K562 (cell line): Measurements from ENCODE around the gene PRKAG1. TPM values are rescaled to one million over a fixed set of nuclear protein-coding genes. Genes with fewer than 3 reads are reported as not detected.

Source experiments
- ATAC-seq: fragments of 200-7000 bp; cut with Tn5 transposase; 3 replicates; pipeline ENCODE4 v1.9.1; 2020; ENCODE audit warnings: moderate library complexity
- BruUV-seq: library from RNA; stranded (reverse); fragments of 400-500 nt; replicated peaks from 2 replicates; lab custom pipeline; 2021; lab: Mats Ljungman, UMichigan
- CTCF ChIA-PET: fragments of 300-600 bp; formaldehyde crosslinking; extraction: SDS; loops from one replicate; lab custom pipeline; 2021; ENCODE audit warnings: low intra/inter-chr PET ratio; lab: Yijun Ruan, JAX
- POLR2A ChIA-PET: fragments of 300-600, 350-650 bp; sonication (Branson Sonifier 250); formaldehyde crosslinking; extraction: SDS; loops from one replicate; lab custom pipeline; 2021; ENCODE audit warnings: antibody characterized with exemption, inconsistent platforms; lab: Yijun Ruan, JAX
- DNase-seq, 4 experiments: peaks; one replicate each; pipeline versions ENCODE4 v3.0.0 to v3.0.0-alpha.2; 2011 to 2018; ENCODE audit warnings: low spot score in 3 of 4, mixed read lengths in 3 of 4; ENCODE audit errors: extremely low read depth in 1 of 4
- FAIRE-seq: peaks from 2 replicates; lab custom pipeline; 2011; peaks lifted over from hg19 to GRCh38; lab: Jason Lieb, UNC
- H2AFZ ChIP-seq: 2 replicates; pipeline ENCODE4 v1.6.0; 2011; ENCODE audit warnings: low read depth, low read length, control low read depth, inconsistent platforms
- H3K27ac ChIP-seq: fragments of 200-600 bp; 3 replicates; pipeline ENCODE4 v1.8.0; 2011; ENCODE audit warnings: low read depth, mild to moderate bottlenecking, control low read depth, inconsistent platforms, low read length, moderate library complexity, mixed read lengths; ENCODE audit errors: extremely low read depth
- H3K27me3 ChIP-seq, 2 experiments: fragments of 300-600 bp in 1 of 2; 2 replicates in 1 of 2; 3 replicates in 1 of 2; pipeline versions ENCODE4 v1.6.0 to v1.8.0; 2011; ENCODE audit warnings: inconsistent platforms in 2 of 2, low read length in 2 of 2, mild to moderate bottlenecking in 1 of 2, mixed read lengths in 1 of 2, moderate library complexity in 1 of 2; ENCODE audit not compliant: control insufficient read depth in 2 of 2, insufficient read depth in 2 of 2
- H3K36me3 ChIP-seq: fragments of 300-600 bp; 3 replicates; pipeline ENCODE4 v1.8.0; 2011; ENCODE audit warnings: mild to moderate bottlenecking, low read length, inconsistent platforms; ENCODE audit not compliant: control insufficient read depth, insufficient read depth
- H3K4me1 ChIP-seq, 2 experiments: fragments of 200-600 bp in 1 of 2; replicated peaks in 1 of 2; 2 replicates in 1 of 2; 3 replicates in 1 of 2; pipeline versions ENCODE4 v1.5.1 to v1.8.0; 2011; ENCODE audit warnings: inconsistent platforms in 2 of 2, low read length in 2 of 2, mild to moderate bottlenecking in 1 of 2, mixed read lengths in 1 of 2, moderate library complexity in 1 of 2; ENCODE audit not compliant: control insufficient read depth in 2 of 2, insufficient read depth in 2 of 2
- H3K4me2 ChIP-seq: 2 replicates; pipeline ENCODE4 v1.6.1; 2011; ENCODE audit warnings: low read length, control low read depth, inconsistent platforms, mixed read lengths; ENCODE audit not compliant: insufficient read depth
- H3K4me3 ChIP-seq: fragments of 200-600 bp; sonication (generic), shearing (Covaris generic); 2 replicates; pipeline ENCODE4 v1.5.1; 2016; ENCODE audit warnings: control low read depth, inconsistent platforms
- H3K79me2 ChIP-seq: fragments of 200-600 bp; 3 replicates; pipeline ENCODE4 v1.8.0; 2011; ENCODE audit warnings: low read length, inconsistent platforms; ENCODE audit not compliant: control insufficient read depth, insufficient read depth
- H3K9ac ChIP-seq, 2 experiments: 2 replicates each; pipeline versions ENCODE4 v1.6.0 to v1.6.1; 2011; ENCODE audit warnings: low read depth in 2 of 2, low read length in 2 of 2, control low read depth in 1 of 2, inconsistent platforms in 1 of 2, mild to moderate bottlenecking in 1 of 2, mixed read lengths in 1 of 2; ENCODE audit not compliant: insufficient read depth in 1 of 2
- H3K9me1 ChIP-seq: one replicate; pipeline ENCODE4 v1.6.0; 2011; ENCODE audit warnings: inconsistent platforms, mild to moderate bottlenecking, low read length, moderate library complexity; ENCODE audit not compliant: control insufficient read depth, insufficient read depth
- H3K9me3 ChIP-seq: replicated peaks from 2 replicates; pipeline ENCODE4 v1.5.1; 2011; ENCODE audit warnings: low read depth, low read length, inconsistent platforms; ENCODE audit not compliant: control insufficient read depth, insufficient read depth
- H4K20me1 ChIP-seq: replicated peaks from 2 replicates; pipeline ENCODE4 v1.6.1; 2011; ENCODE audit warnings: low read length, inconsistent platforms, mixed read lengths; ENCODE audit not compliant: control insufficient read depth, insufficient read depth
- ARID2 ChIP-seq: fragments of 450-650 bp; IDR thresholded peaks from 2 replicates; pipeline ENCODE4 v1.6.1; 2017; ENCODE audit warnings: antibody characterized with exemption, mild to moderate bottlenecking
- ATF3 ChIP-seq, 2 experiments: fragments of 450-650 bp in 1 of 2; sonication (generic) in 1 of 2; formaldehyde crosslinking in 1 of 2; IDR thresholded peaks in 1 of 2; conservative IDR thresholded peaks in 1 of 2; 2 replicates each; pipeline versions ENCODE4 v1.6.1 to v1.8.1; 2016 to 2023; ENCODE audit warnings: mild to moderate bottlenecking in 2 of 2, moderate library complexity in 2 of 2, inconsistent platforms in 1 of 2, missing genetic modification reagents in 1 of 2
- CBX8 ChIP-seq: fragments of 200-600 bp; sonication (generic); IDR thresholded peaks from 2 replicates; pipeline ENCODE4 v1.6.1; 2012; ENCODE audit warnings: borderline replicate concordance, mixed run types, low read depth, mild to moderate bottlenecking, moderate library complexity, mixed read lengths, low read length, control low read depth, inconsistent platforms; ENCODE audit not compliant: poor library complexity, severe bottlenecking; ENCODE audit errors: extremely low read depth
- CC2D1A ChIP-seq: fragments of 450-650 bp; IDR thresholded peaks from 2 replicates; pipeline ENCODE4 v1.6.1; 2017; ENCODE audit warnings: mild to moderate bottlenecking
- CHD2 ChIP-seq: IDR thresholded peaks from 2 replicates; pipeline ENCODE4 v1.6.1; 2011; ENCODE audit warnings: low read depth, low read length
- DNMT1 ChIP-seq: fragments of 450-650 bp; IDR thresholded peaks from 2 replicates; pipeline ENCODE4 v1.6.1; 2016; ENCODE audit warnings: antibody characterized with exemption, mild to moderate bottlenecking
- E2F6 ChIP-seq, 2 experiments: IDR thresholded peaks; 2 replicates each; pipeline ENCODE4 v1.6.1; 2011; ENCODE audit warnings: borderline replicate concordance in 1 of 2, control low read depth in 1 of 2, low read depth in 1 of 2, low read length in 1 of 2, mild to moderate bottlenecking in 1 of 2, mixed read lengths in 1 of 2, moderate library complexity in 1 of 2; ENCODE audit not compliant: insufficient read depth in 1 of 2, insufficient read length in 1 of 2, poor library complexity in 1 of 2, severe bottlenecking in 1 of 2; ENCODE audit errors: extremely low read depth in 1 of 2
- FOSL1 ChIP-seq: fragments of 200-800 bp; sonication (Bioruptor generic); conservative IDR thresholded peaks from 2 replicates; pipeline ENCODE4 v1.6.1; 2016; ENCODE audit warnings: missing genetic modification characterization, missing compliant biosample characterization
- FOXJ3 ChIP-seq: sonication (generic); formaldehyde crosslinking; IDR thresholded peaks from 2 replicates; pipeline ENCODE4 v1.4.0; 2020; ENCODE audit warnings: mild to moderate bottlenecking, missing genetic modification reagents
- KAT8 ChIP-seq: fragments of 450-650 bp; IDR thresholded peaks from 2 replicates; pipeline ENCODE4 v1.6.1; 2016; ENCODE audit warnings: low read depth, mild to moderate bottlenecking
- LCOR ChIP-seq: sonication (generic); formaldehyde crosslinking; IDR thresholded peaks from 2 replicates; pipeline ENCODE4 v1.8.0; 2022; ENCODE audit warnings: mild to moderate bottlenecking, missing genetic modification reagents
- NR2C1 ChIP-seq, 2 experiments: fragments of 450-650 bp; IDR thresholded peaks; 2 replicates each; pipeline ENCODE4 v1.6.1; 2017; ENCODE audit warnings: mild to moderate bottlenecking in 2 of 2, antibody characterized with exemption in 1 of 2, inconsistent platforms in 1 of 2, missing compliant biosample characterization in 1 of 2, missing genetic modification characterization in 1 of 2
- NRF1 ChIP-seq, 2 experiments: fragments of 450-650 bp; IDR thresholded peaks in 1 of 2; conservative IDR thresholded peaks in 1 of 2; 2 replicates each; pipeline ENCODE4 v1.6.1; 2014; ENCODE audit warnings: mild to moderate bottlenecking in 2 of 2
- TAF15 ChIP-seq: fragments of 200-400 bp; formaldehyde crosslinking; IDR thresholded peaks from 2 replicates; pipeline ENCODE4 v1.6.1; 2017; ENCODE audit warnings: mild to moderate bottlenecking, low read depth, low read length, moderate library complexity
- ZNF197 ChIP-seq: fragments of 200-800 bp; sonication (Bioruptor generic); IDR thresholded peaks from 2 replicates; pipeline ENCODE4 v1.6.1; 2016; ENCODE audit warnings: low read depth, missing genetic modification characterization, missing compliant biosample characterization
- ZNF224 ChIP-seq: sonication (generic); formaldehyde crosslinking; IDR thresholded peaks from 2 replicates; pipeline ENCODE4 v1.8.0; 2022; ENCODE audit warnings: mild to moderate bottlenecking, missing genetic modification reagents
- ZNF263 ChIP-seq: sonication (generic); formaldehyde crosslinking; IDR thresholded peaks from 2 replicates; pipeline ENCODE4 v1.8.0; 2022; ENCODE audit warnings: mild to moderate bottlenecking, missing genetic modification reagents, borderline replicate concordance
- ZNF717 ChIP-seq: fragments of 250-450 bp; sonication (Bioruptor Pico); IDR thresholded peaks from 2 replicates; pipeline ENCODE4 v1.5.0; 2021
- ZNF764 ChIP-seq: fragments of 250-450 bp; sonication (Bioruptor Pico); IDR thresholded peaks from 2 replicates; pipeline ENCODE4 v1.4.0; 2020; ENCODE audit warnings: low read depth, mild to moderate bottlenecking, moderate library complexity
- WGBS: fragments of 100-300 bp; shearing (Covaris generic); methylation state at CpG from one replicate; pipeline ENCODE4 v1.1.6; 2016; ENCODE audit warnings: low coverage, mixed read lengths; ENCODE audit not compliant: insufficient coverage; ENCODE audit errors: missing lambda C conversion rate; 5-methylcytosine and 5-hydroxymethylcytosine counted together
- in situ Hi-C: fragments of 300-500 bp; cut with MboI; formaldehyde crosslinking; loops from 4 replicates; pipeline ENCODE4 v1.15.0; 2018; ENCODE audit warnings: inconsistent platforms, mixed read lengths
- intact Hi-C: fragments of 100-400 bp; cut with micrococcal nuclease; formaldehyde crosslinking; loops from 2 replicates; pipeline ENCODE4 v1.14.2; 2022
- polyA plus RNA-seq, 8 experiments: library from polyadenylated mRNA; depleted of rRNA in 4 of 8; stranded (reverse) in 5 of 8; unstranded in 3 of 8; fragments of >200 nt; fragmentation: Nextera tagmentation in 2 of 8; fragmentation: Illumina TruSeq in 1 of 8; extraction: Ambion mirVana in 2 of 8; extraction: Trizol in 1 of 8; gene quantifications; 2 replicates each; pipeline versions ENCODE4 v1.2.1 to v1.2.3, GENCODE V29; 2011 to 2014; ENCODE audit warnings: inconsistent platforms in 1 of 8, missing spikeins in 1 of 8
- total RNA-seq, 7 experiments: library from RNA; depleted of rRNA in 6 of 7; stranded (reverse); fragments of >200 nt in 6 of 7; fragmentation: Illumina TruSeq in 2 of 7; extraction: Trizol in 2 of 7; gene quantifications; 2 replicates each; pipeline versions ENCODE4 v1.2.1 to v1.2.3, GENCODE V29; 2011 to 2021; ENCODE audit warnings: low replicate concordance in 1 of 7

PRKAG1 gene
- total and polyA plus RNA-seq, 9 of the 15 experiments (the other 6 are each of a cell fraction or from before 2014, with no cell fraction given): 51.1 to 126 (median 79.1) TPM

- no peak for TF ChIP-seq CHD2
Measured at GRCh38 chr12:49046129-49046895, 27.7 kb upstream of the PRKAG1 start (continued).

GRCh38 chr12:49044660-49045059, 26.1 kb upstream of the PRKAG1 start:
- FAIRE-seq (no peak), DNase-seq (no peak), ATAC-seq (no peak)
- CTCF ChIA-PET: no interaction called here
- intact Hi-C loops: no loop called here
- H4K20me1 ChIP-seq: peaks cover 4% of the 10 kb centered on the region; the same call in 1 of the 2 replicates
- 98% methylated on average over 12 of the region's 12 CpGs for WGBS
- no peaks in the 10 kb centered on the region for H3K9me3 ChIP-seq
- H3K4me1 ChIP-seq: no peaks in the 10 kb centered on the region
- H3K27ac ChIP-seq: no peak overlapping the region
- H2AFZ ChIP-seq: no peak overlapping the region
- BruUV-seq: no TSS peak
- no peak overlapping the region for H3K4me2 ChIP-seq
- POLR2A ChIA-PET: interaction anchor here (0.6 to 3.4 kb wide), 9 partner anchors 9 to 86 kb away, joined by 3 to 13 read pairs (median 6); partner anchors contain the start of gene RHEBL1
- no peaks in the 10 kb centered on the region for H3K79me2 ChIP-seq
- in situ Hi-C loops: no loop called here
- no peaks in the 10 kb centered on the region for H3K9me1 ChIP-seq
- no peak overlapping the region for H3K9ac ChIP-seq
- H3K4me3 ChIP-seq: no peak overlapping the region
- peaks cover 99% of the 10 kb centered on the region for H3K36me3 ChIP-seq
- no peaks in the 10 kb centered on the region for H3K27me3 ChIP-seq
- TF ChIP-seq ARID2 (no peak), CC2D1A (no peak), E2F6 (IDR thresholded peaks at IDR 0.05; ENCODE audit: borderline replicate concordance in 1 of 2, extremely low read depth in 1 of 2, insufficient read depth in 1 of 2, insufficient read length in 1 of 2, low read depth in 1 of 2, low read length in 1 of 2, poor library complexity in 1 of 2, severe bottlenecking in 1 of 2) (no peak), KAT8 (no peak), ZNF197 (CRISPR knock-in tag) (no peak), ZNF764 (CRISPR knock-in tag) (no peak), ZNF263 (CRISPR knock-in tag) (no peak), ZNF224 (CRISPR knock-in tag) (no peak), DNMT1 (no peak), NRF1 (conservative IDR thresholded peaks at IDR 0.05 in 1 of 2, IDR thresholded peaks at IDR 0.05 in 1 of 2) (no peak), NR2C1 (IDR thresholded peaks at IDR 0.05) (no peak), NR2C1 (tag; IDR thresholded peaks at IDR 0.05) (no peak), LCOR (no peak), TAF15 (no peak), ZNF717 (no peak), FOSL1 (tag) (no peak), FOXJ3 (CRISPR knock-in tag) (no peak), CBX8 (no peak), ATF3 (IDR thresholded peaks at IDR 0.05) (no peak), ATF3 (CRISPR knock-in tag; conservative IDR thresholded peaks at IDR 0.05) (no peak)
